AG10803 (cell line): ENCODE measurements around the gene TK1.

Experiments used
- DNase-seq: peaks from one replicate; pipeline ENCODE4 v3.0.0; 2010; ENCODE audit warnings: low read depth
- H3K4me3 ChIP-seq: 2 replicates; pipeline ENCODE4 v1.5.1; 2011; ENCODE audit warnings: mild to moderate bottlenecking, low read length, control low read depth
- TF ChIP-seq, protein P1 (sequence below): conservative IDR thresholded peaks from 2 replicates; pipeline ENCODE4 v1.5.1; 2011; ENCODE audit warnings: mild to moderate bottlenecking, low read length, control low read depth, inconsistent platforms

TK1 gene

DNA sequence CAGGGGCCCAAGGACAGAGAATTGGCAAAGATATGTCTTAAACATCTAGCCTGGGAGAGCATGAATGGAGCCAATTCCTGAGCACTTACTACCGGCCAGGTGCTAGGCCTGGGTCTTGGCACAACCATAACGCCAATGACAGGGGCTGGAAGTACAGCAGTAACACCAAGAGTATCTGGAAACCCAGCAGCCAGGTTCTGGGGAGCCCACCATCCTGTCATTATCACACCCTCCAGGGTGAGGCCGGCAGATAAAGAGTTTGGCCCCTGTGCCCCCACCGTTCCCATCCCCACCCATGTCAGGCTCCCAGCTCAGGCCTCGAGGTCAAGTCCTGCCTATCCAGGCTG lies 56.8 kb downstream of the TK1 start:
- no peak for DNase-seq
- H3K4me3 ChIP-seq, result no peak overlapping the region
- TF ChIP-seq, protein P1, sequence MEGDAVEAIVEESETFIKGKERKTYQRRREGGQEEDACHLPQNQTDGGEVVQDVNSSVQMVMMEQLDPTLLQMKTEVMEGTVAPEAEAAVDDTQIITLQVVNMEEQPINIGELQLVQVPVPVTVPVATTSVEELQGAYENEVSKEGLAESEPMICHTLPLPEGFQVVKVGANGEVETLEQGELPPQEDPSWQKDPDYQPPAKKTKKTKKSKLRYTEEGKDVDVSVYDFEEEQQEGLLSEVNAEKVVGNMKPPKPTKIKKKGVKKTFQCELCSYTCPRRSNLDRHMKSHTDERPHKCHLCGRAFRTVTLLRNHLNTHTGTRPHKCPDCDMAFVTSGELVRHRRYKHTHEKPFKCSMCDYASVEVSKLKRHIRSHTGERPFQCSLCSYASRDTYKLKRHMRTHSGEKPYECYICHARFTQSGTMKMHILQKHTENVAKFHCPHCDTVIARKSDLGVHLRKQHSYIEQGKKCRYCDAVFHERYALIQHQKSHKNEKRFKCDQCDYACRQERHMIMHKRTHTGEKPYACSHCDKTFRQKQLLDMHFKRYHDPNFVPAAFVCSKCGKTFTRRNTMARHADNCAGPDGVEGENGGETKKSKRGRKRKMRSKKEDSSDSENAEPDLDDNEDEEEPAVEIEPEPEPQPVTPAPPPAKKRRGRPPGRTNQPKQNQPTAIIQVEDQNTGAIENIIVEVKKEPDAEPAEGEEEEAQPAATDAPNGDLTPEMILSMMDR, result no peak

DNA sequence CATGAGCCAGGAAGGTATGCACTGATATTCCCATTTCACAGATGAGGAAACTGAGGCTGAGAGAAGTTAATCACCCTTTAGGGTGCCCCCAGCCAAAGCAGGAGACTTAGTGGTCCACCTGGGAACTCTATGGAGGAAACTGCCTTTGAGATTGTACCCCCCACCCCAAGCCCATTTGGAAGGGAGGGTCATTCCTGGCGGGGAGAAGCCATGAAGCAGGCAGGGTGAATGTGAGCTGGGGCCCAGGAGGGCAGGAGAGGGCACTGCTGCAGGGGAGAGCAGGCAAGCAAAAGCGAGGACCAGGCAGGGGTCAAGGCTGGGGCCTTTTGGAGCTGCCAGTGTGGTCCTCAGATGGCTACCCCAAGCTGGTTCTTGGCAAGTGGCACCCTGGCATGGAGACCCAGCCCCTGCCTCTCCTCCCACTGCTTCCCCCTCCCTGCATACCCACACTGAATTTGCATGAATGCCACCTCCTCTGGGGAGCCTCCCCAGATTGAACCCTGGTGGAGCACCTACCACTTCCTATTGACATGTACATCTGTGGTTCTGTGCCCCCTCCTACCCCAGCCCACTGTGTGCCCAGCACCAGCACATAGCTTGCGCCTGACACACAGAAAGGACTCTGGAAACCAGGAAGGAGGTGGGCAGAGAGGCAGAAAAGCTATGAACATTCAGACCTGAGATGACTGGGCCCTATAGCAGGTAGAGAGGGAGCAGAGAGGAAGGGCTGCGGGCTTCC lies 57.3 kb downstream of the TK1 start:
- no peak for DNase-seq
- TF ChIP-seq, protein P1, result no peak
- H3K4me3 ChIP-seq, result no peak overlapping the region

DNA sequence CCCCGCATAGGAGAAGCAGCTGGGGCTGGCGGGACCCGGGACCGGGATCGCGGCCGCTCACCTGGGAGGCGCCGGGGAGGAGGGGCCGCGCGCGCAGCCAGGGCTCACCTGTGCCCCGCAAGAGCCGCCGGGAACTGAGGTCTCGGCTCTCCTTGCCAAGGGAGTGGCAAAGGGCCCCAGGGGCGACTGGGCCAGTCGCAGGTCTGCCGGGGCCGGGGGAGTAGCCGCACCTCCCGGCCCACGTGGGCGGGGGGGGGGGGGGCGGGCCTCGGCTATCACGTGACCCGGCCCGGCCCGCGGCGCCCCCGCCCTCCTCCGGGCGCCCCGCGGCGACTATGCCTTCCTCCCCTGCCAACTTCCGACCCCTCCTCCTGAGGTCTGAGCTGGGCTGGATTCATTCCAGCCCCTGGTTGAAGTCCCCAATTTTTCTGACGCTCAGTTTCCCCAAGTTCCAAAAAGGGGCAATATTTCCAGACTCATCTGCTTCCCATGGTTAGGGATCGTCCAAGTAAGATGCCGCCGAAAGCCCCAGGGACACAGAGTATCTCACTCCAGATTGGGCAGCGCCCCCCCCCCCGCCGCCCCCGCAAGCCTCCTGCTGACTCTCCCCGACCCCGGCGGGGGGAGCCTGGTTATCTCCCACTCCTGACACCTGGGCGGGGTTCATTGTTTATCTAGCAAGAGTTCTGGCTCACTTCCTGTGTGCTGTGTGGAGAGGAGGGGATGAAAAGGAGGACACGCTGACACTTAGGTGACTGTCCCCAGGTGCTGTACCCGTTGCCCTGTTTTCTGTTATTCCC lies 58.1 kb downstream of the TK1 start, which contains the start of gene TMC6:
Gene TMC6 (minus strand): TSS at position 205 of the 800 bp plus-strand sequence. CDS start 1,923 bp downstream, outside the sequence.
- DNase-seq, result no peak
- TF ChIP-seq, protein P1, result no peak

DNA sequence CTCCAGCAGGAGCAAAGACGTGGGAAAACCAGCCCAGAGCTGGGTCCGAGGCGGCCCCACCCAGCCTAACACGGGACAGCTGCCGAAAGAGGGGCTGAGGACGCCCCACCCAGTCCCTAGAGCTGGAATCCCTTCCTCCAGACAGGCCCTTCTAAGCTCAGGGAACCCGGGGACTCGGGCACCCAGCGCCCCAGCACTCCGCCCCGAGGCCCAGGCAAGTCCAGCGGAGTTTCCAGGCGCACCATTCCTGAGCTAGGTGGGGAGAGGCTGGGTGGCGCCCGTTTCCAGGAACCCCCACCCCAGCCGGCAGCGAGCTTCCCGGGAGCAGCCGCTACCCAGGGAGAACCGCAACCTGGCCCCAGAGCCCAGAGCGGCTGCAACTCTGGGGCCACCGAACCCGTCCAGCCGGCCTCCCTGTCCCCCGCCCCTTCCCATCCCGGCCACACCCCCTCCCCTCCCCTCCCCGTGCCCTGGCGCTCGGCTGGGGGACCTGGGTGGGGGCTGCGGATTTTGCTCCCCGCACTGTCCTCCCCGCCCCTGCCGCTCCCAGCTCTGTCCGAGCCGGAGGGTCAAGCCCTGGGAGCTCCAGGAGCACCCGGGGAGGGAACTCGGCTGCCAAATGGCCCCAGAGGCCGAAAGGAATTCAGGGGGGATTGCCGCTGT lies 58.8 kb downstream of the TK1 start:
- TF ChIP-seq, protein P1, result no peak

More for the DNA sequence above, 58.1 kb downstream of the TK1 start, which contains the start of gene TMC6:
- peak within 1 kb of the TSS; percentile 36 for H3K4me3 ChIP-seq

DNA sequence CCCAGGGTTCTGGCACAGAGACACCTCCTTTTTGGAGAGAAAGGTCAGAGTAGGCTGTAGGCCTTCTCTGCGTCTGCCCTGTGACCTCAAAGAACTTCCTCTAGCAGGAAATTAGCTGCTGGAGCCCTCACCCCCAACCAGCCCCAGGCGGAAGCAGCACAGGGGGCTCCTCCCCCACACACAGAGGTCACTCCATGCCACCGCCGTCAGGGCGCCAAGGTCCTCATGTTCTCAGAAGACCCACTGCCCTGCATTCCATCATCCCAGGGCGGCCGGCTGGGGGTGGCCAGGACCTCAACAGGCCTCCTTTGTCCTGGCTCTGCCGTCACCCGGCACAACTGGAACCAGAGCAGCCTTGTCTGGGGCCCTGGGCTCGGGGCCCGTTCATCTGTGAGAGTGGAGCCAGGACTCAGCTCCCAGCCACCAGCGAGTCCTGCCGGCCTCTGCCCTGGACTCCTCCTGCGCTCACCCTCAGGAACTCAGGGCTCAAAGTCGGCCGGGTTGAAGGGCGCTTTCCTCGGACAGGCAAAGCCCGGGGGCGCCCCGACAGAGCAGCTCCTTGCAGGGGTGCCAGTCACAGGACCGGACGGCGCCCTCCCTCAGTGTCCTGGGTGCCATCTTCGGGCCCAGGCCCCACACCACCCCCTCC lies 59.5 kb downstream of the TK1 start:
- TF ChIP-seq, protein P1, result no peak
- no peak overlapping the region for H3K4me3 ChIP-seq
- DNase-seq, result no peak

More for the DNA sequence above, 58.8 kb downstream of the TK1 start:
- DNase-seq, result no peak
- peak overlapping the region; percentile 22 for H3K4me3 ChIP-seq

DNA sequence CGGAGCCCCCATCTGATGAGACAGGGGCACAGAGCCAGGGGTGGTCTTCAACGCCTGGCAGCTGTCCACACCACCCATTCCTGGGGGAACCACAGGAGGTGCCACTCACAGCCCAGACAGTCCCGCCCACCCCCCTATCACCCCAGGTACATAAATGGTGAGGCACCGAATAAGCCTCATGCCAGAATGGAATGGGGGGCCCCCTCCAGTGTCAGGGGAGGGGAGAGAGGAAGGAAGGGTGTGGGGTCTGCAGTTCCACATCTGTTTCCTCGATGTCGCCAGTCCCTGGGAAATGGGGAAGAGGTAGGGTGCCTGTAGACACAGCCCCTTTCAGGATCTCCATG lies 60.0 kb downstream of the TK1 start:
- H3K4me3 ChIP-seq, result no peak overlapping the region
- TF ChIP-seq, protein P1, result no peak
- DNase-seq, result no peak
